ENCODE measurements around the gene SAFB2.

Gene SAFB2

DNA sequence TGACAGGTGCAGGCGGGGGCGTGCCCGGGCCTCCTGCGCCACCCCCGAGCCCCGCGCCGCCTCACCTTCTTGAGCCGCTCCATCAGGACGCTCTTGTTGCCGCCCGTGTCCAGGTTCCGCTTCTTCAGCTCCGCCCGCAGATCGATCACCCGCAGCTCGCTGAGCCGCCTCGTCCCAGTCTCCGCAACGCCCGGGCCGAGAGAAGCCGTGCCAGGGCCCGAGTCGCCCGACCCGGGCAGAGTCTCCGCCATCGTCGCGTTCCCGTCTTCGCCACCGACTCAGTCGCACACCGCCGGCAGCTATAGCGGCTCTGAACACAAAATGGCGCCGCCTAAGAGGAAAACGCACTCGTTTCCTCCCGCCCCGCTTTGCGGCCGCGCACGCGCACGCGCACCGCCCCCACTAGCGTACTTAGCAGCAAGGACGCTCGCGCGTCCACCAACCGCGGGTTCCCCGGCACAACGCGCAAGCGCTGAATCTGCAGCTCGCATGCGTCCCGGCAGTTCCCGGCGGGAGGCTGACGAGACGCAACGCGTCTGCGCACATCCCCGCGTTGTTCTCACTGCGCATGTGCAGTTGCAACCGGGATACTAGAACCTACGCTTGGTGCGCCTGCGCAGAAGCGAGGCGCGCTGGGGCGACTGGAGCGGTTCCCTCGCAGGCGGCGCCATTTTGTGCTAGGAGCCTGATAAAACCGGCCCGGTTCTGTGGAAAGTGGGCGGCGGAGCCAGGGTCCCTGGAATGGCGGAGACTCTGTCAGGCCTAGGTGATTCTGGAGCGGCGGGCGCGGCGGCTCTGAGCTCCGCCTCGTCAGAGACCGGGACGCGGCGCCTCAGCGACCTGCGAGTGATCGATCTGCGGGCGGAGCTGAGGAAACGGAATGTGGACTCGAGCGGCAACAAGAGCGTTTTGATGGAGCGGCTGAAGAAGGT, at the start of gene SAFB2, which contains the start of gene SAFB:
SAFB2 (minus strand) TSS at position 312 of the 932 bp plus-strand sequence; CDS start at position 251, 61 bp downstream.
SAFB (plus strand) TSS at position 619 of the 932 bp plus-strand sequence; CDS start at position 742, 123 bp downstream.
- peak; percentile 99 for DNase-seq

GRCh38 chr19:5671600-5671999, 49.0 kb upstream of the SAFB2 start:
- no peak for DNase-seq

DNA sequence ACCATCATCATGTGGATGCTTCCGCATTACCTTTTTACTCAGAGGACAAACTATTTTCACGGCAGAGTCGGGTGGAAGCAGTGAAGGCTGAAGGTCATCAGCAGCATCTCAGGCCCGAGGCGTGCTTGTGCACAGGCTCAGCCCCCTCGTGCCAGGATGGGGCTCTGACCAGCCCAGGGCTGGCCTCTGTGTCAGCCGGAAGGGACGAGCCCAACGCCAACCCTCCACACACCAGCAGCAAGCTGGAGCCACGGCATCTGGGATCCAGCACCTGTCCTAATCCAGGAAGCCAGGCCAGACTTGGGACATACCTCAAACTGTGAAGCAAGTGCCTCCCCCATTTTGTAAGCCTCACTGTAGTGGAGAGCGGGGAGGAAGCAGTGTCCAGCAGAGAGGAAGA, 46.6 kb upstream of the SAFB2 start:
- DNase-seq, result no peak

- DNase-seq, result no peak
Observed at GRCh38 chr19:5667751-5668271, 45.2 kb upstream of the SAFB2 start.

GRCh38 chr19:5666921-5667610, 44.5 kb upstream of the SAFB2 start:
- DNase-seq, result no peak

GRCh38 chr19:5665781-5666513, 43.4 kb upstream of the SAFB2 start:
- DNase-seq, result no peak

GRCh38 chr19:5664515-5664914, 41.9 kb upstream of the SAFB2 start:
- DNase-seq, result no peak

GRCh38 chr19:5663904-5664303, 41.3 kb upstream of the SAFB2 start:
- no peak for DNase-seq

GRCh38 chr19:5661483-5661882, 38.9 kb upstream of the SAFB2 start:
- DNase-seq, result no peak

GRCh38 chr19:5655412-5655811, 32.8 kb upstream of the SAFB2 start:
- no peak for DNase-seq

DNA sequence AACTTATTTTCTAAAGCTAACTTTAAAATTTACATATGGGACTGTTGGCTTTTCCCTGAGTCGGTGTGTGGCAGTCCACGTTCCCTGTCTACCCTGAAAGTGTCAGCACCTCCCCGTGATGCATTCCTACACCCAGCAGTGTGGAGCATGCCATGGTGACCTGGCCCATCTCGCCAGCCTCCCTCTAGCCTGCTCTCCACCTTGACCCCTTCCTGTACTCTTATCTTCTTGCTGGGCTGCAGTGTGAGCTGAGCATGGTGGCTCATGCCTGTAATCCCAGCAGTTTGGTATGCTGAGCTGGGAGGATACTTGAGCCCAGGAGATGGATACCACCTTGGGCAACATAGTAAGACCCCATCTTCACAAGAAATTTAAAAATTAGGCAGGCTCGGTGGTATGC, 32.4 kb upstream of the SAFB2 start:
- DNase-seq, result no peak

GRCh38 chr19:5652261-5652660, 29.7 kb upstream of the SAFB2 start:
- no peak for DNase-seq

DNA sequence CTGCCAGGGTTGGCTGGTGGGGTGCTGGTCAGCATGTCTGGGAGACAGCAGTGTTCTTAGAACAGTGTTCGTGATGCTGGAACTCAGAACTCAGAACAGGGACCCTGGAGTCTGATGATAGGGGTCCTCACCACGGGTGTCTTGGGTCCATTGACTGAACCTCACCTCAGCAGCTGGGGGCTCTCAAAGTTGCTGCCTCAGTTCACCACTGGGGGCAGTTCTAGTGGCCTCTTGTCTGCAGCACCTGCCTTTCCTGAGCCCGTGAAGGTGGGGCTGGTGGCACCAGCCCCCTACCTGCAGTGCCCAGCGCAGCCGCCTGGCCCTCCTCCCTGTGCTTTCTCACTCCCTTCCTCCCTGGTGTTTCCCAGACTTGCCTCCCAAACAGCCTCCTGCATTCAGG, 28.8 kb upstream of the SAFB2 start:
- no peak for DNase-seq

DNA sequence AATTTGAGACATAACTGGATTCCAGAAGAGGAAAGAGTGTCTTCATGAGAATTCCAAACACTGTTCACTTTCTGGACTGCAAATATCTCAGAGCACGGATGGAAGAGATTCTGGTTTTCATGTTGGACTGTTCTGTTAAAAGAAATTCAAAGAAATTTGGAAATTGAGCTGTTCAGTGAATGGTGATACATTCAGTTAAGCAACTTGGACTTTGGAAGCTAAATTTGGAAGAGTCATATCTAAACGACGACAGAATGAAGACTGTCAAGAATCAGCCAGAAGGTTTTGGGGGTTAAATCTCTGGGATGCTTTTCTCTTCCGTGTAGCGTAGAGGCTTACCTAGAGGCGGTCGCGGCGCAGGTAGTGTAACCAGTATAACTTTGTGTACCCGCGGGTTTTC, 25.9 kb upstream of the SAFB2 start:
- no peak for DNase-seq

GRCh38 chr19:5646703-5647102, 24.1 kb upstream of the SAFB2 start:
- DNase-seq, result no peak

DNA sequence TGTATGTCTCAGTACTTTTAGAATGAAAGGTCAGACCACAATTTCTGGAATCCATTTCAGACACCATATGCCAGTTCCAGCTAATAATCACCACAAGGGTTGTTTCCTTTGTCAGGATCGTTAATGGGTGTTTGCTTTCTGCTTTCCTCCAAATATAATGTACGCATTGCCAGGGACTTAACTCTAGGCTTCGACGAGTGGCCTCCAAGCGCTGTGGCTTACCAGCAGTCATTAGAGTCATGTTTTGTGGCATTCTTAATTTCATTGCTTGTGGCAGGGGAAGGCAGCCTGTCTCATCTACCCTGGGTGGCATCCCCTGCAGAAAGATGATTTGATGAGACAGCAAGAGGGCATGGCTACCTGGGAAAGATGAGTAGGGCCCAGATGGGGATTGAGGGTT, 22.8 kb upstream of the SAFB2 start:
- DNase-seq, result no peak

DNA sequence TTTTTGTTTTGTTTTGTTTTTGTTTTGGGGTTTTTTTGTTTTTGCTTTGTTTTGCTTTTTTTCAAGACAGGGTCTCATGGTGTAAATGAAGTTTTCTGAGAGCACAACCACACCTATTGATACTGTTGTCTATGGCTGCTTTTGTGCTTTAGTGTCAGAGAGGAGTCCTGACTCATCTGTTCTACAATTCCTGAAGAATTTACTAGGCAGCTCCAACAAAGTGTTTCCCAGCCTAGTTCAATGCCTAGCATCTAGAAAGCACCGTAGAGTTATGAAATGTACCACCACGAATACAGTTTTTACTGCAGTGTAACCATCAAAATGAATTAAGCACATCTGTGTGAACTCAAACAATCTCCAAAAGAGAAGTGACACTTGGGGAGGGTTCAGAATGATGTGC, 21.5 kb upstream of the SAFB2 start:
- no peak for DNase-seq

DNA sequence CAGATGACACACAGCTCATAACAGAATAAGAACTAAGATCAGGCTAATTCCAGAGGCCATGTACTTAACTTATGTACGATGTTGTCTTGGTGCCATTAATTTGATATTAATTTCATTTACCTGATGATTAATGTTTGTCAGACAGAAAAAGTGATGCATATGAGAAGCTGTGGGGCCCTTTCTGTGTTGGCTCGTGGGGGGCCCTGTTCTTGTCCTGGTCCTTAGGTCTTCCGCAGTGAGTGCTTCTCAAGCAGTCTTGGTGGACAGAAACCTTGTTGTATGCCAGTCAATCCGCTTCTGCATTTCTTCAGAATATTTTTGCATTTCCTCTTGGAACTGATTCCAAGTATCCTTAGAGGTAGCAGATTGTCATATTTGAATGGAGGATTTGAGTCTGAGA, 20.5 kb upstream of the SAFB2 start:
- DNase-seq, result no peak

DNA sequence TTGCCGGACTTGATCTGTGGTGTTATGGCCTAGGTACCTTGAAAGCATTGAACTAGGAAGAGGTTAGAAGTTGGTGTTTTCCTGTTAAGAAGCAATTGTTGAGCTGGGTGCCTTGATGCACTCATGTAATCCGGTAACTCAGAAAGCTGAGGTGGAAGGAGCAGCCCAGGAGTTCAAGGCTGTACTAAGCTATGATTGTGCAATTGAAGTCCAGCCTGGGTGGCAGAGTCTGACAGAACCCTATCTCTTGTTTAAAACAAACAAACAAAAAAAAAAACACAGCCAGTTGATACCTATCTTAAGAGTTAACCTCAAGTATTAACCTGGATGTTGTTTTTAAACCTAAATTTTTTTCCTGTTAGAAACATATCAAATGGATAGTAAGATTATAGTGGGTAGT, 19.6 kb upstream of the SAFB2 start:
- DNase-seq, result no peak

DNA sequence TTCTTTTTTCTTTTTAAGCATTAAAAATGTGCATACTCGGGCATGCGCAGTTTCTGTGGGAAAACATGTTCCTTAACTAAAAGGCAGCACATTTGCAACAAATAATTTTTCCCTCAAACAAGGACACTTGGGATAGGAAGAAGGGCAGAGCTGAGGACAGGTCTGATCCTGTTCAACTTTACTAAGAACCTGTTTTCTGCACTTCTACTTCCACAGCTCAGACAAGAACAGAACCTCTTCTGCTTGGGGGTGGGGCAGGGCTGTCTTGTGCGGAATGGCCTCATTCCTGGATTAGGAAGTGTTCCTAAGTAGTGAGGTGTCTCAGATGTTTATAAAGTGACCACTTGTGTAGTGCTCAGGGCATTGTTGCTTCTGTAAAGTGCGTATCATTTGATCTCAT, 18.6 kb upstream of the SAFB2 start:
- no peak for DNase-seq

GRCh38 chr19:5637971-5638370, 15.4 kb upstream of the SAFB2 start:
- no peak for DNase-seq

DNA sequence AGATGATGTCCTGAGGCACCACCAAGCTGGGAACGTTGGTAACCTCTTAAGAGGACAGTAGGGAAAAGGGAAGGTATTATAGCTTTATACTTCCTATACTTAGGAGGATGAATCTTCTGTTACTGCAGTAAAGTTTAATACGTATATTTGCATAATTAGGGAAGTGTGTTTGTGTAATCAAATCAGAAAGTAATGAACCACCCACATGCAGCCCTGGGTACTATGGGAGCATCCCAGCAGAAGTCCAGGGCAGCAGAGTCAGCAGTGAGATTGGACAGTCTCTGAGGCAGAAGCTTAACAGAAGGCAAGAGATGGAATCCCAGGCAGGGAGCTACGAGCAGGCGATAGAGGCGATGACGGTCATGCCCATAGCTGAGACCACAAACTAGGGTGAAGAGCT, 12.9 kb upstream of the SAFB2 start:
- DNase-seq, result no peak

DNA sequence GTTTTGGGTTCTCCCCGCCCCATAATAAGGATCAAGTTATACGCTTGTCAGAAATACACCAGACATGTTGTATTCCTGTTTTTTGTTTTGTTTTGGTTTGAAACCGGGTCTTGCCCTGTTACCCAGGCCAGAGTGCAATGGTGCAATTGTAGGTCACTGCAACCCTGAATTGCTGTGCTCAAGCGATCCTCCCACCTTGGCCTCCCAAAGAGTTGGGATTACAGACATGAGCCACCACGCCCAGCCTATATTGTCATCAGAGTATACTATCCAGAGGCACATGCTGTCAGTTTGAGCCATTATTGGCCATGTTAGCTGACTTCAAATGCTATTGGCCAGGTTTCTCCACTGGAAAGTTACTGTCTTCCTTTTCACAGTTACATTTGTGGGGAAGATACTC, 10.1 kb upstream of the SAFB2 start:
- no peak for DNase-seq
